ENCODE measurements around the gene CAMKMT.

GRCh38 chr2:44807201-44808025 lies 445.7 kb downstream of the CAMKMT start:
- TF ChIP-seq CTCF (conservative IDR thresholded peaks at IDR 0.05; ENCODE audit: low read depth, low read length) (no peak), EZH2 (IDR thresholded peaks at IDR 0.05; ENCODE audit: borderline replicate concordance, low read depth, low read length, poor library complexity, severe bottlenecking) (no peak)
